DOHH2 (cell line): ENCODE data around the gene MACROD2.

Experiments used
- EZH2phosphoT487 ChIP-seq: fragments of 200-600 bp; sonication (generic); IDR thresholded peaks from 2 replicates; pipeline ENCODE4 v1.6.1; 2017; ENCODE audit warnings: borderline replicate concordance, mild to moderate bottlenecking, antibody characterized with exemption, low read length, moderate library complexity, mixed read lengths
- TF ChIP-seq, protein P1 (sequence below): fragments of 200-600 bp; sonication (generic); IDR thresholded peaks from one replicate; pipeline ENCODE4 v1.5.1; 2014; ENCODE audit warnings: antibody characterized with exemption, mild to moderate bottlenecking, low read depth, low read length; ENCODE audit not compliant: poor library complexity, severe bottlenecking

DNA sequence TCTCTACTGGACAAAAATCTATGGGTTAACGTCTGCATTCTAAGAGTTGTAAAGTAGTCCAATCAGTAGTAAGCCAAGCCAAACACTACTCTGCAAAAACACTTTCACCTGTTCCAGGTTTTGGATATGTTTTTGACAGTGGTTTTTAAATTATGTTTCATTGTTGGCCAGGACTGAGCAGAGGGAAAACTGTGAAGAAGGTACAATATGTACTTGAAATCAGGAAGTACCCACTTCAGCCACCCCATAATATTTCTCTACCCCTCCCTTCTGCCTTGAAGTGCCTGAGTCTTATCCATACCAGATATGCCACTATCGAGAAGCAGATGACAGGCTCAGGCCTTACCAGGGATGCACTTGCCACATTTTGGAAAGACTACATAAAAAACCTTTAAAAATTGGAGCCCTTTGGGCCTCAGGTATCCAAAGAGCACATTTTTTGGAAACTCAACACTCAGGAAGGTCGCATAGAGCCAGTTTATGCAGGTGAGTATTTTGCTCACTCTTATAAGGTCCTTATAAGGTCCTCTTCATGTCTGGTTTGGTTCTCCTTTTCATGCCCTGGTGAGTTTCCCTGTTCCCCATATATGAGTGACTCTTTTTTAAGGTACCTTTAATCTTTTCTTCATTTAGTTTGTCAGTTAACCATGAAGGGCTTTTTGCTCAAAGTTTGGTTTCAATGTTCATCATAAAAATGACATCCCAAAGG is 1201.4 kb downstream of the MACROD2 start:
- TF ChIP-seq, protein P1, sequence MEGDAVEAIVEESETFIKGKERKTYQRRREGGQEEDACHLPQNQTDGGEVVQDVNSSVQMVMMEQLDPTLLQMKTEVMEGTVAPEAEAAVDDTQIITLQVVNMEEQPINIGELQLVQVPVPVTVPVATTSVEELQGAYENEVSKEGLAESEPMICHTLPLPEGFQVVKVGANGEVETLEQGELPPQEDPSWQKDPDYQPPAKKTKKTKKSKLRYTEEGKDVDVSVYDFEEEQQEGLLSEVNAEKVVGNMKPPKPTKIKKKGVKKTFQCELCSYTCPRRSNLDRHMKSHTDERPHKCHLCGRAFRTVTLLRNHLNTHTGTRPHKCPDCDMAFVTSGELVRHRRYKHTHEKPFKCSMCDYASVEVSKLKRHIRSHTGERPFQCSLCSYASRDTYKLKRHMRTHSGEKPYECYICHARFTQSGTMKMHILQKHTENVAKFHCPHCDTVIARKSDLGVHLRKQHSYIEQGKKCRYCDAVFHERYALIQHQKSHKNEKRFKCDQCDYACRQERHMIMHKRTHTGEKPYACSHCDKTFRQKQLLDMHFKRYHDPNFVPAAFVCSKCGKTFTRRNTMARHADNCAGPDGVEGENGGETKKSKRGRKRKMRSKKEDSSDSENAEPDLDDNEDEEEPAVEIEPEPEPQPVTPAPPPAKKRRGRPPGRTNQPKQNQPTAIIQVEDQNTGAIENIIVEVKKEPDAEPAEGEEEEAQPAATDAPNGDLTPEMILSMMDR: no peak
- no peak for TF ChIP-seq EZH2phosphoT487
